ENCODE measurements around the gene RAB27B.
A peak's percentile ranks its signal among the peaks of the same experiment; 100 is the strongest.

The RAB27B gene

DNA sequence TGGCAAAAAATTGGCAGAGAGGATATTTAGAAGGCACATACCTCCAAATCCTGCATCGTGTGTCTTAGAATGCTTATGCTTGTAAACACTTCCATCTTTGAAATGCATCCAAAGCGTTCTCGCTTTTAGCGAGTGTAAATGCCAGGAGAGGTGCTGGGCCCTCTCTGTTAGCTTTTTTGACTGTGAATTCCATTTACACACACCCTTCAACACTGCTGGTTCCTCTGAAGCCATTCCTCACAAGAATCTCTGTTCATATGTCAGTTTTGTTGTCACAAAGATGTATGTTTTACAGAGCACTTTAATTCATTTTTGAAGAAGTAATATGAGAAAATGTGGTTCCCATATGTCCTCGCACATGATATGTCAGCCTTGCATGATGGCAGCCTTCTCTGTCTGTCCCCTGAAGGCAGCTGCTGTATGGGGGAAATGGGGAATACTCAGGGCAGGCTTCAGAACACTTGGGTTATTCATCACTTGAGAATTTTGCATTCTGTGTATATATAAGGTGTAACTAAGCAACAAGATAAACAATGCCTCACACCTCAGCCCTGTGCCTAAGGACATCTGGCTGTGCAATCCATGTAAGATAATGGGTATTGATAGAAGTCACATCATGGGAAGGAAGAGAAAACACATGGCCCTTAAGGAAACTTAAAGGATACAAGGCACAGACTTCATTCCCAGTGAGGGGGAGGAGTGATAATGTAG is 52.3 kb downstream of the RAB27B start:
- H4K8ac ChIP-seq (ENCODE audit: low read depth, low read length), result no peak overlapping the region
- H3K4ac ChIP-seq (ENCODE audit: low read length), result no peak overlapping the region
- H3K23ac ChIP-seq (ENCODE audit: low read depth, low read length, poor library complexity), result no peak overlapping the region
- peaks cover 0 to 12% of the 10 kb centered on the region in 2 donors for H3K4me1 ChIP-seq (ENCODE audit: control insufficient read depth in 2 of 2, insufficient read depth in 1 of 2, low read depth in 1 of 2, low read length in 2 of 2)
- no peak overlapping the region for H3K14ac ChIP-seq (ENCODE audit: low read length)
- no peak overlapping the region for H2BK15ac ChIP-seq (ENCODE audit: low read length)
- H2BK12ac ChIP-seq (ENCODE audit: low read length), result no peak overlapping the region
- H3K36me3 ChIP-seq (replicated peaks in 1 of 2; ENCODE audit: control insufficient read depth in 2 of 2, insufficient read depth in 2 of 2, low read length in 2 of 2), result no peaks in the 10 kb centered on the region
- H2BK5ac ChIP-seq (ENCODE audit: low read length), result no peak overlapping the region
- H3K27me3 ChIP-seq (ENCODE audit: control insufficient read depth in 3 of 3, insufficient read depth in 3 of 3, low read depth in 1 of 3, low read length in 3 of 3), result no peaks in the 10 kb centered on the region
- no peak overlapping the region for H3K9ac ChIP-seq (ENCODE audit: low read depth, low read length, poor library complexity)
- H2AFZ ChIP-seq (ENCODE audit: low read length), result no peak overlapping the region
- WGBS, 2 donors (ENCODE audit: extremely low coverage in 2 of 2, insufficient read length in 2 of 2, insufficient replicate concordance in 1 of 2), result no CpG with 5 or more reads among the region's 5 CpGs
- H3K79me1 ChIP-seq (ENCODE audit: low read depth, low read length), result no peaks in the 10 kb centered on the region
- H3K4me2 ChIP-seq (ENCODE audit: insufficient read depth, low read length, poor library complexity, severe bottlenecking), result no peak overlapping the region
- DNase-seq (ENCODE audit: low spot score), result no peak
- no peak overlapping the region for H3K4me3 ChIP-seq (ENCODE audit: low read length in 2 of 2)
- H2AK5ac ChIP-seq (ENCODE audit: low read depth, low read length), result no peak overlapping the region
- H3K18ac ChIP-seq (ENCODE audit: low read length), result no peak overlapping the region
- no peak overlapping the region for H3K27ac ChIP-seq (replicated peaks; ENCODE audit: low read length)
- H2BK120ac ChIP-seq (ENCODE audit: low read depth, low read length), result no peak overlapping the region
- H3K9me3 ChIP-seq (replicated peaks in 1 of 2; ENCODE audit: control insufficient read depth in 2 of 2, insufficient read depth in 1 of 2, low read depth in 1 of 2, low read length in 2 of 2), result no peaks in the 10 kb centered on the region
- H4K91ac ChIP-seq (ENCODE audit: low read depth, low read length, poor library complexity), result no peak overlapping the region

DNA sequence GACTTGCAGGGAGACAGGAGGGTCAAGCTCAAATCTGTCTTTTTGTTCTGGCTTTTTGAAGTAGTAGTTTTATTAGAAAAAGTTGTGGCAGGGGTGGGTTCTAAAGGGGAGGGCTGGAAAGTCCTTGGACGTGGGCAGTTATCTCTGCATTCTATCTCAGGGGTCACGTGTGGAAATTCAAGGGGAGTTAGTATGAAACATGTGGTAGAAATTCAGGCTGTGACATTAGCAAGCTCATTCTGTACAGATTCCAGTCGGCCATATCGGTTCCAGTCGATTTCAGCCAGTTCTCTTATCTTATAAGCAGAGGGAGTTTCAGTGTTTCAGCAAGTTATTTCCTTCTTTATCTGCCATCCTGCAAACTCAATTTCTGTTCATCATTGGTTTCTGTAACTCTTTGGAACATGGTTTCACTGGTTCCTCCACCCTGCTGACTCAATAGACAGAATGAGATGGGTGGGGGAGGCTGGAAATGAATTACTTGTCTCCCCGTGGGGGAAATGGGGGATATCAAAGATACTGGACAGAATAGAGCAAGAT is 53.0 kb downstream of the RAB27B start:
- no peak overlapping the region for H2BK120ac ChIP-seq (ENCODE audit: low read depth, low read length)
- no peak overlapping the region for H4K8ac ChIP-seq (ENCODE audit: low read depth, low read length)
- no peak overlapping the region for H4K91ac ChIP-seq (ENCODE audit: low read depth, low read length, poor library complexity)
- H3K36me3 ChIP-seq (replicated peaks in 1 of 2; ENCODE audit: control insufficient read depth in 2 of 2, insufficient read depth in 2 of 2, low read length in 2 of 2), result no peaks in the 10 kb centered on the region
- no peak overlapping the region for H3K18ac ChIP-seq (ENCODE audit: low read length)
- H3K14ac ChIP-seq (ENCODE audit: low read length), result no peak overlapping the region
- no peaks in the 10 kb centered on the region for H3K9me3 ChIP-seq (replicated peaks in 1 of 2; ENCODE audit: control insufficient read depth in 2 of 2, insufficient read depth in 1 of 2, low read depth in 1 of 2, low read length in 2 of 2)
- no peaks in the 10 kb centered on the region for H3K79me1 ChIP-seq (ENCODE audit: low read depth, low read length)
- no peaks in the 10 kb centered on the region for H3K27me3 ChIP-seq (ENCODE audit: control insufficient read depth in 3 of 3, insufficient read depth in 3 of 3, low read depth in 1 of 3, low read length in 3 of 3)
- H2BK12ac ChIP-seq (ENCODE audit: low read length), result no peak overlapping the region
- H2BK15ac ChIP-seq (ENCODE audit: low read length), result no peak overlapping the region
- no peak overlapping the region for H3K27ac ChIP-seq (replicated peaks; ENCODE audit: low read length)
- DNase-seq (ENCODE audit: low spot score), result no peak
- H3K4me1 ChIP-seq (ENCODE audit: control insufficient read depth in 2 of 2, insufficient read depth in 1 of 2, low read depth in 1 of 2, low read length in 2 of 2), result peaks cover 0 to 12% of the 10 kb centered on the region in 2 donors
- WGBS, 2 donors (ENCODE audit: extremely low coverage in 2 of 2, insufficient read length in 2 of 2, insufficient replicate concordance in 1 of 2), result no CpG with 5 or more reads among the region's 6 CpGs
- no peak overlapping the region for H3K23ac ChIP-seq (ENCODE audit: low read depth, low read length, poor library complexity)
- no peak overlapping the region for H2AK5ac ChIP-seq (ENCODE audit: low read depth, low read length)
- H3K4me3 ChIP-seq (ENCODE audit: low read length in 2 of 2), result no peak overlapping the region
- no peak overlapping the region for H3K9ac ChIP-seq (ENCODE audit: low read depth, low read length, poor library complexity)
- no peak overlapping the region for H3K4me2 ChIP-seq (ENCODE audit: insufficient read depth, low read length, poor library complexity, severe bottlenecking)
- no peak overlapping the region for H2BK5ac ChIP-seq (ENCODE audit: low read length)
- H3K4ac ChIP-seq (ENCODE audit: low read length), result no peak overlapping the region
- H2AFZ ChIP-seq (ENCODE audit: low read length), result peak overlapping the region; percentile 32

DNA sequence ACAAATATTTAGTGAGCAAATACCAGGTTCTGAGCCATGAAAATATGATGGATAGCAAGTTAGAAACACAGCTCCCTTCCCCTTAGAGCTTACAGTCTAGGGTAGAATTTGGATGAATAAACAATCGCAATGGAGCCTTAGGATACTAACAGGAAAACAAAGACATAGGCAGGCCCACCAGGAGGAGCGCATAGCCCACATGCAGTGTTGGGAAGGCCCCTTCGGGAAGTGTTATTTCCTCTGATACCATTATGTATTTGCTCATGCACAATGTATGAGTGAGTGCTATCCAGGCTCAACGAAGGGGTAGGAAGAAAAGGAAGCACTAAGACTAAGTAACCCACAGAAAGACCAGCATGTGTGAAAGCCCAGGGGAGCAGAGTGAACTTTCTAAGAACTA is 54.0 kb downstream of the RAB27B start:
- H2BK15ac ChIP-seq (ENCODE audit: low read length), result no peak overlapping the region
- no peak for DNase-seq (ENCODE audit: low spot score)

DNA sequence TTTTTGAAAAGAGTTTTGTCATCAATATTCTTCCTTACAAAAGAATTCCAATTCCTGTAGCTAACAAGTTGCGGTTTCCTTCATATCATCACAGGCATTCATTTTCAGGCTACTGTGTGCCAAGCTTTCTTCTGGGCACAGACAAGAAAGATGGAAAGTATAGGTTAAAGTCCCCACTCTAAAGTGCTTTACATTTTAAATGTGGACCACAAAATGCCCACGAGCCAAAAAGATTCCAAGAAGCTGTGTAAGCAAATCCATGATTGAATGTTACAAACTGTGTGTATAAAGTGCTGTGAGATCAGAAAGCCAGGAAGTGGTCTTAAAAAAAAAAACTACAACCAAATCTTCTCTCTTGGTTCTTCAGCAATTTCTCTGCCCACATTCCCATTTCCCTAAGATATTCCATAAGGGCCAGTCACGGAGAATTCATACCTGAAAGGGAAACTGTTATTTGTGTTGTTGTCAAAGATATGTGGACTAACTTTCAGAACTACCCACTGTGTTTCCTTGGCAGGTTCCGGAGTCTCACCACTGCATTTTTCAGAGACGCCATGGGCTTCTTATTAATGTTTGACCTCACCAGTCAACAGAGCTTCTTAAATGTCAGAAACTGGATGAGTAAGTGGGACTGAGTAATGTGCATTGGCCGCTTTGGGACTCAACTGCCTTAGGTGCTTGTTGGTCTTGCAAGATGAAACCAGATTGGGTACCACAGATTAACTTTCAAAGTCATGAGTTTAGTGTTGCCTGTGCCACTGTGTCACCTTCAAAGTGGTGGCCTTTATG is 55.7 kb downstream of the RAB27B start:
- Histone ChIP-seq H3K4me1 (ENCODE audit: control insufficient read depth in 2 of 2, insufficient read depth in 1 of 2, low read depth in 1 of 2, low read length in 2 of 2) (peaks cover 0 to 5% of the 10 kb centered on the region in 2 donors), H4K91ac (ENCODE audit: low read depth, low read length, poor library complexity) (no peak overlapping the region), H3K18ac (ENCODE audit: low read length) (no peak overlapping the region), H3K4me3 (ENCODE audit: low read length in 2 of 2) (no peak overlapping the region), H2AFZ (ENCODE audit: low read length) (no peak overlapping the region), H3K9me3 (replicated peaks in 1 of 2; ENCODE audit: control insufficient read depth in 2 of 2, insufficient read depth in 1 of 2, low read depth in 1 of 2, low read length in 2 of 2) (no peaks in the 10 kb centered on the region), H2BK5ac (ENCODE audit: low read length) (no peak overlapping the region), H3K23ac (ENCODE audit: low read depth, low read length, poor library complexity) (no peak overlapping the region), H3K36me3 (replicated peaks in 1 of 2; ENCODE audit: control insufficient read depth in 2 of 2, insufficient read depth in 2 of 2, low read length in 2 of 2) (no peaks in the 10 kb centered on the region), H3K14ac (ENCODE audit: low read length) (no peak overlapping the region), H3K9ac (ENCODE audit: low read depth, low read length, poor library complexity) (no peak overlapping the region), H3K4me2 (ENCODE audit: insufficient read depth, low read length, poor library complexity, severe bottlenecking) (no peak overlapping the region), H3K4ac (ENCODE audit: low read length) (no peak overlapping the region), H2BK12ac (ENCODE audit: low read length) (no peak overlapping the region), H3K27me3 (ENCODE audit: control insufficient read depth in 3 of 3, insufficient read depth in 3 of 3, low read depth in 1 of 3, low read length in 3 of 3) (no peaks in the 10 kb centered on the region), H4K8ac (ENCODE audit: low read depth, low read length) (no peak overlapping the region), H2BK15ac (ENCODE audit: low read length) (no peak overlapping the region), H2BK120ac (ENCODE audit: low read depth, low read length) (no peak overlapping the region), H3K27ac (replicated peaks; ENCODE audit: low read length) (no peak overlapping the region), H3K79me1 (ENCODE audit: low read depth, low read length) (no peaks in the 10 kb centered on the region), H2AK5ac (ENCODE audit: low read depth, low read length) (no peak overlapping the region)
- WGBS, 2 donors (ENCODE audit: extremely low coverage in 2 of 2, insufficient read length in 2 of 2, insufficient replicate concordance in 1 of 2), result no CpG with 5 or more reads among the region's 6 CpGs
- DNase-seq (ENCODE audit: low spot score), result no peak

More for the DNA sequence above, 54.0 kb downstream of the RAB27B start:
- no peak overlapping the region for H3K9ac ChIP-seq (ENCODE audit: low read depth, low read length, poor library complexity)
- no CpG with 5 or more reads among the region's 4 CpGs for WGBS, 2 donors (ENCODE audit: extremely low coverage in 2 of 2, insufficient read length in 2 of 2, insufficient replicate concordance in 1 of 2)
- no peak overlapping the region for H2AFZ ChIP-seq (ENCODE audit: low read length)
- no peak overlapping the region for H3K4me2 ChIP-seq (ENCODE audit: insufficient read depth, low read length, poor library complexity, severe bottlenecking)
- no peaks in the 10 kb centered on the region for H3K9me3 ChIP-seq (replicated peaks in 1 of 2; ENCODE audit: control insufficient read depth in 2 of 2, insufficient read depth in 1 of 2, low read depth in 1 of 2, low read length in 2 of 2)
- H3K79me1 ChIP-seq (ENCODE audit: low read depth, low read length), result no peaks in the 10 kb centered on the region
- peaks cover 0 to 12% of the 10 kb centered on the region in 2 donors for H3K4me1 ChIP-seq (ENCODE audit: control insufficient read depth in 2 of 2, insufficient read depth in 1 of 2, low read depth in 1 of 2, low read length in 2 of 2)
- no peaks in the 10 kb centered on the region for H3K27me3 ChIP-seq (ENCODE audit: control insufficient read depth in 3 of 3, insufficient read depth in 3 of 3, low read depth in 1 of 3, low read length in 3 of 3)
- no peak overlapping the region for H4K8ac ChIP-seq (ENCODE audit: low read depth, low read length)
- no peak overlapping the region for H3K4ac ChIP-seq (ENCODE audit: low read length)
- H2AK5ac ChIP-seq (ENCODE audit: low read depth, low read length), result no peak overlapping the region
- no peak overlapping the region for H3K14ac ChIP-seq (ENCODE audit: low read length)
- no peak overlapping the region for H3K27ac ChIP-seq (replicated peaks; ENCODE audit: low read length)
- no peak overlapping the region for H2BK120ac ChIP-seq (ENCODE audit: low read depth, low read length)
- no peak overlapping the region for H3K4me3 ChIP-seq (ENCODE audit: low read length in 2 of 2)
- no peak overlapping the region for H3K18ac ChIP-seq (ENCODE audit: low read length)
- H2BK5ac ChIP-seq (ENCODE audit: low read length), result no peak overlapping the region
- no peak overlapping the region for H2BK12ac ChIP-seq (ENCODE audit: low read length)
- no peak overlapping the region for H4K91ac ChIP-seq (ENCODE audit: low read depth, low read length, poor library complexity)
- no peak overlapping the region for H3K23ac ChIP-seq (ENCODE audit: low read depth, low read length, poor library complexity)
- H3K36me3 ChIP-seq (replicated peaks in 1 of 2; ENCODE audit: control insufficient read depth in 2 of 2, insufficient read depth in 2 of 2, low read length in 2 of 2), result no peaks in the 10 kb centered on the region
